Bone marrow (tissue), 2 donors: ENCODE measurements around the gene RNF220.
"Not testable (repeated sequence)": the region's sequence is repeated elsewhere in the genome, so short reads cannot be mapped to it uniquely, and the experiment has no call there.

Experiments used
- DNase-seq, 2 donors: peaks; one replicate each; lab custom pipeline; 2025; lab: John Stamatoyannopoulos, UW

The RNF220 gene

GRCh38 chr1:44549510-44549909 is 144.5 kb downstream of the RNF220 start:
- DNase-seq, result no peak

- DNase-seq, result no peak
These were observed 148.2 kb downstream of the RNF220 start for GRCh38 chr1:44553127-44553758.

GRCh38 chr1:44553771-44554170 is 148.7 kb downstream of the RNF220 start:
- no peak for DNase-seq

- DNase-seq, result no peak
These were observed 149.7 kb downstream of the RNF220 start for GRCh38 chr1:44554706-44555105.

GRCh38 chr1:44557778-44558177 is 152.7 kb downstream of the RNF220 start:
- DNase-seq, result peak in 1 of 2 donors; percentile 13

- DNase-seq, result no peak
These were observed 153.8 kb downstream of the RNF220 start for GRCh38 chr1:44558883-44559282.

- no peak for DNase-seq
These were observed 154.3 kb downstream of the RNF220 start for GRCh38 chr1:44559330-44559729.

GRCh38 chr1:44559913-44560312 is 154.9 kb downstream of the RNF220 start:
- DNase-seq, result no peak

GRCh38 chr1:44560696-44561095 is 155.6 kb downstream of the RNF220 start:
- not testable (repeated sequence) for DNase-seq

GRCh38 chr1:44565259-44565750 is 160.2 kb downstream of the RNF220 start:
- DNase-seq, result no peak

- DNase-seq, result no peak
These were observed 160.8 kb downstream of the RNF220 start for GRCh38 chr1:44565833-44566232.

GRCh38 chr1:44566281-44567046 is 161.4 kb downstream of the RNF220 start:
- no peak for DNase-seq

- no peak for DNase-seq
These were observed 163.3 kb downstream of the RNF220 start for GRCh38 chr1:44568128-44568900.

- DNase-seq, result no peak
These were observed 164.4 kb downstream of the RNF220 start for GRCh38 chr1:44569491-44569890.

- no peak for DNase-seq
These were observed 166.9 kb downstream of the RNF220 start for GRCh38 chr1:44571712-44572571.

- DNase-seq, result no peak
These were observed 167.5 kb downstream of the RNF220 start for GRCh38 chr1:44572572-44572879.

GRCh38 chr1:44575396-44575795 is 170.3 kb downstream of the RNF220 start:
- no peak for DNase-seq

GRCh38 chr1:44576456-44577150 is 171.5 kb downstream of the RNF220 start:
- DNase-seq, result no peak

GRCh38 chr1:44581205-44581604 is 176.2 kb downstream of the RNF220 start:
- DNase-seq, result no peak

- DNase-seq, result no peak
These were observed 179.1 kb downstream of the RNF220 start for GRCh38 chr1:44584167-44584566.

GRCh38 chr1:44585315-44585920 is 180.4 kb downstream of the RNF220 start:
- no peak for DNase-seq
